GM19324 (cell line): ENCODE data around the gene EGFL6.
"Not testable (repeated sequence)": the region's sequence is repeated elsewhere in the genome, so short reads cannot be mapped to it uniquely, and the experiment has no call there.

ENCODE experiments used
- ATAC-seq: cut with Tn5 transposase; IDR thresholded peaks from one replicate; pipeline ENCODE4 v1.9.1; 2021; ENCODE audit warnings: mild to moderate bottlenecking, moderate library complexity; ENCODE audit not compliant: unreplicated experiment, low FRiP score

EGFL6 gene

DNA sequence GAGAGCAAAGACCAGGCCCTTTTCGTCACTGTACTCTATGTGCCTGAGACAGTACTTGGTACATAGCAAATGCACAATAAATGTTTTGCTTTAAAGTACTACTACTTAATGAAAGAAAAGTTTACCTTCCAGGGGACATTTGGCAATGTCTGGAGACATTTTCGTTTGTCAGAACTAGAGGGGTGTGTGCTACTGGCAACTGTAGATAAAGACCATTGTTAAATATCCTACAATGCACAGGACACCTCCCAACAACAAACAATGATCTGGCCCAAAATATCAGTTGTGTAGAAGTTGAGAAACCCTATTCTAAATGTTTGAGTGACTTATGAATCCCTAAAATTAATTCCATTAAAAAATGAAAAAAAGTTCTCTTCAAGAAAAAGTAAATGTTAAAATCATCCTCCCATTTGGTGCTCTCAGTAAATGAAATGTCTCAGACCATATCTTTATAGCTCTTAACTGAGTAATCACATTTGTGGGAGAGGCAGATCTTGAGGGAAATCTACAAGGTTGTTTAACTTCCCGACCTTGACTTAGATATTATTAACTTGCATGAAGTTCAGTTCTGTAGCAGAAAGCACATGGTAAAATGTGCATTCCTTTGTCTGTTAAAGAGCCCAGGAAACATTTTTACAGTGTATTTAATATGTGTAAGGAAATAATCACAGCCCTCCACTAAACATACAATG, 18.5 kb downstream of the EGFL6 start:
- no peak for ATAC-seq

DNA sequence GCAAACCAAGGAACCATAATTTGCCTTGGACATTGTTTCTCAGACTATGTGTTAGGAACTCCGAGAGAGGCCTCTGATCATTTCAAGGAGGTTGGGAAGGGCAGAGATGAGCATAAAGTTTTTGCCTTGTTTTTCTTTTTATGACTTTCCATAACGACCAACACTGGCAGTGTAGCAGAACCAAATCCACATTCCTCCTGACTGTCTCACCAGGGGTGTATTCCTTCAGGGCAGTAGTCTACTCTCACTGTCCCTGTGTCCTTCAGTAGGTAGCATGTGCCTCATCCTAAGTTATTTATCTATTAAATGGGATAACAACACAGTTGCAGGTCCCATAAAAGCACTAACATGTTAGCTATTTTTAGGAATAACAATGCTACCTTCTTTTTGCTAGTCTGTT, 20.8 kb downstream of the EGFL6 start:
- ATAC-seq, result no peak

GRCh38 chrX:13590914-13591313, 21.5 kb downstream of the EGFL6 start:
- no peak for ATAC-seq

GRCh38 chrX:13597874-13598273, 28.5 kb downstream of the EGFL6 start:
- ATAC-seq, result no peak

- no peak for ATAC-seq
These were observed 29.5 kb downstream of the EGFL6 start for GRCh38 chrX:13598877-13599276.

DNA sequence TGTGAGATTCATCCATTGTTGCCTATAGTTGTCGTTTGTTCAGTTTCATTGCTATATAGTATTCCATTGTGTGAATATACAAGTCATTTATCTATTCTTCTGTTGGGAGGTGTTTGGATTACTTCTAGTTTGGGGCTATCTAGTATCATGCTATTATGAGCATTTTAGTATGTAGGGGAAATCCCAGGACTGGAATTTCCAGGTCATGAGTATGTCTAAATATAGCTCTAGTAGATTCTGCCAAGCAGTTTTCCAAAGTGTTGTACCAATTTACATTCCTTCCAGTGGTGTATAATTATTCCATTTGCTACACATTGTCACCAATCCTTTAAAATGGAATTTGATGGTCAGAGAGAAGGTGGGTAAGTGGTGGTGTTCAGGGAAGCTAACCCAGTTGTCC, 30.1 kb downstream of the EGFL6 start:
- ATAC-seq, result no peak

GRCh38 chrX:13605611-13606010, 36.2 kb downstream of the EGFL6 start:
- no peak for ATAC-seq

DNA sequence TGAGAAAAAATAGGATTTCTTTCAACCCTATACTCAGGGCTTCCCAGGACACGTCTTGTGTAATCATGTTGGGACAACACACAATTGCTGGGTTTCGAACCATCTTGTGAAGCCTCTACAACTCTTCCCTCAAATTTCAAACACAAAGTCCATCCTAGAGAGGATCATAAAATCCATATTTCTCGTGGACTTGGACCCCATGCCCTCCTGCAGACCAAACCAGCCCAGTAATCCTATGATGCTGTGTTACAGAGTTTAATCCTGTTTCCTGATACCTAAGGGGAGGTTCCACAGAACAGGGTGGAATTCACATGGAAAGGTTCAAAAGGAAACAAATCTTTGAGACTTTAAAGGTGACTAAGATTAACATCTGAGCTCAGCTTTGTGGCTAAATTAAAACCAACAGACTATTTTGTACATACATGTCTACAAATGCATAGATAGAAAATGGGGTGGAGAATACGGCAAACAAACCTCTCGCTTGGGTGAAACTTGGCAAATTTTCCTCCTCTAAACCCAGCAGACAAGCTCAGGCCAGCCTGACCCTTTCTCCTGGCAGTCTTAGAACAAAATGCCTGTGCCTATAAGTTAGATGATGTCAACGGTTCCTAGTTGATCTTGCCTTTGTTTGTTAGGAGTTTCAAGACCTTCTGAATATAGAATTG, 38.1 kb downstream of the EGFL6 start:
- ATAC-seq, result no peak

- no peak for ATAC-seq
These were observed 38.6 kb downstream of the EGFL6 start for GRCh38 chrX:13607996-13608365.

DNA sequence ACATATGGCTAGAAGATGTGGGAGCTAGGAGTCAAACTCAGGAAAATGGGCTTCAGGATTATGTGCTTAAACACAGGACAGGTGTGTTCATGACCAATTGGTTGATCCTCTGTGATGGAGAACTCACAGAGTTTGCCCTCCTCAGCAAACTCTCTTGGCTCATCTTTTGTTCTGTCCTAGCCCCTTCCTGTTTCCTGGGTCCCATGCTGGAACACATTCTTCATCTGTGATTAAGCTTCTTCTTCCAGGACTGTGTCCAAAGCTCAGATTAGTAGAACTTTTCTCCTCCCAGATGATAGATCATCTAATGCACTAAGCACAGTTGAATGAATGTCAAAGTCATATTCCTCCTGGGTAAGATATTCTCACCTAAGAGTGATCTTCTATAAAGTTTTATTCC, 44.8 kb downstream of the EGFL6 start:
- no peak for ATAC-seq

DNA sequence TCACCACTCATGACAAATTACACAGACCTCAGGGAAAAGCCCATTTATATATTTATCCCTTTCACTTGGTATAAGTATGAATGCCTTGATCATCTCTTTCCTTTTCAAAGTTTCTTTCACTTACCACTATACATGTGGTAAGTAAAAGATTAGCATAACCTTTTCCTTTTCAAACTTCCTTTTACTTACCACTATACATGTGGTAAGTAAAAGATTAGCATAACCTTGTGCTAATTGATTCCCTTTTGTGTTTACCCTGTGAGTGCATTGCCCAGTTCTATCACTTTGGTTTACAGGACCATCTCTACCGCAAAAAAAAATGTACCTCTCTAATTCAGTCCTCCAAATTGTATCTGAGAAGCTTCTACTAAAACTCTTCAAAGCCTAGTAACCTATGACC, 50.8 kb downstream of the EGFL6 start:
- ATAC-seq, result no peak

DNA sequence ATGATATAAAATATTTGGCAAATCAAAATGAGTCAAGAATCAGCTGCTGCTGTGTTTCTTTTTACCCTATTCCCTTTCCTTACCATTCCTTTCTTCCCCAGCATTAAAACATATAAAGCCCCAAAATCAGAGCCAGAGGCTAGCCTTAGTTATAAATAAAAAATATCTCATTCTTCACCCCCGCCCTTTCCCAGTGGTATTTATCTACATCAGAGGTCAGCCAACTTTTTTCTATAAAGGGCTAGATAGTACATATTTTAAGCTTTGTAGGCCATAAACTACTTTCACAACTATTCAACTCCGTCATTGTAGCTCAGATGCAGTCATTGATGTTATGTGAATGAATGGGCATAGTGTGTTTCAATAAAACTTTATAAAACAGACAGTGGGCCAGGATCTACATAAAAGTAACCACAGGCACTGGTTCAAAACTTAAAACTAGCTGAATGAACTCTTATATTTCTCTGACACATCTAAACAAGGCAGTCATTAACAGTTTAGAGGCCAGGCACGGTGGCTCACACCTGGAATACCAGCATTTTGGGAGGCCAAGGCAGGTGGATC, 53.1 kb downstream of the EGFL6 start:
- no peak for ATAC-seq

DNA sequence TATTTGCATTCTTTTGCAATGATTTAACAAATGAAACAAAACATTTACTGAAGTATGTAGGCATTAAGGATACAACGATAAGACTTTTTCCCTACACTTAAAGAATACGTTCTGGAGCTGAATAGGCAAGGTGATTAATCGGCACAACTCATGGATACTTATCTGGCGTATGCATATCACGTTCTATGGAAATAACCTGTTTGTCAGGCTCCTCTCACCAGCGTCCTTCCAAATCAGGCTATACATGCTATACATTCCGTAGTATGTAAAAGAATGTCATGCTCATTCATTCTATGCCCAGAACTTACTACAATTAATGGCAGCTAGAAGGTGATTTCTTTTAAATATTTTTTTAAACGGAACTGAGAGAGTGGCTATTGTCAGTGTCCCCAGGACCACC, 57.9 kb downstream of the EGFL6 start:
- ATAC-seq, result no peak

- ATAC-seq, result not testable (repeated sequence)
These were observed 67.8 kb downstream of the EGFL6 start for GRCh38 chrX:13637224-13637623.

GRCh38 chrX:13638021-13638420, 68.6 kb downstream of the EGFL6 start:
- no peak for ATAC-seq

- no peak for ATAC-seq
These were observed 69.4 kb downstream of the EGFL6 start for GRCh38 chrX:13638826-13639225.

- ATAC-seq, result not testable (repeated sequence)
These were observed 72.3 kb downstream of the EGFL6 start for GRCh38 chrX:13641684-13642083.

DNA sequence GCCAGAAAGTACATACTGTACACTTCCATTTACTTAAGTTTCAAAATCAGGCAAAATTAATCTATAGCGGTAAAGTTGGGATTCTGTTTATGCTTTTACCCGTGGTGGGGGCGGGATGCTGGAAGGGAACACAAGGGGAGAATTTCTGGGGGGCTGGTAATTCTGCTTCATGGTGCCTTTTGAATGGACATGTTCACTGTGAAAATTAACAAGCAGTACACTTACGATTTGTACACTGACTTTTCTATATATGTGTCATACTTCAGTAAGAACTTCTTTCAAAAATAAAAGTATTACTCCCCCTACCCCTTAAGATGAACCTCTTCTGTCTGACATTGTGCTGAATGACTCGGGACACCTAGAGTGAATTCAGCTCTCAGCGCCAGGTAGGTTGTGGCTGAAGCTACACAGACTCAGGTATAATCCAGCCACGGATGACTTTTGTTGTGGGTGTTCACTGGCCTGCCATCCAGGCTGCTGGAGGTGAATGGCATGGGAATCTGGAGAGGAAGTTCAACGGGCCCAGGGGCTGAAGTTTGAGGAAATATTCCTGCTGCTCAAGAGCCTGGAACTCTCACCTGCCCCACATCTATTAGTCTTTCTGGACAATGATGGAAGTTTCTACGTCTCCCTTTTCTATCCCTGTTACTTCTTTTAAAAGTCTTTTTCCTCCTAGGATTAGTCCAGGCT, 76.2 kb downstream of the EGFL6 start:
- no peak for ATAC-seq

DNA sequence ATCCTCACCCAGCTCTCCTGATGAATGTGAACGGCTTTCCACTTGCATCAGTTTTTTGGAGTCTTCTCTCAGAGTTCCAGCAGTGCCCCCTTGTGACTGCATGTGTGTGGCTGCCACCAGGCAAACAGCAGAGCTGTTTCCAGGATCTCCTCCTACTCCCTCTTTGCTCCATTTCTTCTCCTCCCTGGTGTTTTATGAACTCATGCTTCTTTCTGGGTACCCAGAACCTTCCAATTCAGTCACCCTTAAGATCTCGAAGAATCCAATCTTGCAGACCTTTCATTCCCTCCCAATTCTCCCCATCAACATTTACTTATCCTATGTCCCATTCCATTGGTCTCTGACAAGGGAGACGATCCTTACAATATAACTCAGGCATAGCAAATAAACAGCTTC, 76.8 kb downstream of the EGFL6 start:
- ATAC-seq, result no peak

DNA sequence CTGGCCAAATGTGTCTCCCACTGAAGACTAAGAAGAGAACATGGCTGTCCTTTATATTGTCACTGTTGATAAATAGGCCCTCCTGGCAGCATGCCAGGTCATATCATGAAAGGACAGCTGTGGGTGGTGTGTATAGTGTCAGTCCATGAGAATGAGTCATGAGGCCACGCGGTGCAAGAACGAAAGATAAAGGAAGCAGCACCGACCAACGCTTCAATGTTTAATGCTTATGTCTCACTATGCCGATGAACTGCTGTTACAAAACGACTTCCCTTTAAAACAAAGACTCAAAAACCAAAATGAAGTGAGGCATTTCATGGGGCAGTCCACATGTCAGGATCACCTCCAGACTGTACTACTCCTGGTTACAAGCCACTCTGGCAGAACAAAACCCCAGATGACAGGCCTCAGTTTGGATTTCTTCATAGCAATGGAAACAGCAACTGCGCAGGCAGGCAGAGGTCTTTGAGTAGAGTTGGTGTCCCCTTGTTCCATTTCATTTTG, 78.4 kb downstream of the EGFL6 start:
- no peak for ATAC-seq

DNA sequence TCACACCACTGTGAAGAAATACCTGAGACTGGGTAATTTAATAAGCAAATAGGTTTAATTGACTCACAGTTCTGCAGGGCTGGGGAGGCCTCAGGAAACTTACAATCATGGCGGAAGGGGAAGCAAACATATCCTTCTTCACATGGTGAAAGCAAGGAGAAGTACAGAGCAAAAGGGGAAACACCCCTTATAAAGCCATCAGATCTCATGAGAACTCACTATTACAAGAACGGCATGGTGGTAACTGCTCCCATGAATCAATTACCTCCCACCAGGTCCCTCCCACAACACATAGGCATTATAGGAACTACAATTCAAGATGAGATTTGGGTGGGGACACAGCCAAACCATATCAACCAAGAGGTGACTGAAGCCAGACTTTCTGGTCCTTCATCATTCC, 78.9 kb downstream of the EGFL6 start:
- not testable (repeated sequence) for ATAC-seq
